ENCODE results near the gene PCMT1. TPM values are rescaled to one million over a fixed set of nuclear protein-coding genes. Genes with fewer than 3 reads are reported as not detected.

The PCMT1 gene
- total and polyA plus RNA-seq, 2 of the 13 experiments (the other 11 are each of a cell fraction or from before 2014, with no cell fraction given), result 112 to 169 TPM

DNA sequence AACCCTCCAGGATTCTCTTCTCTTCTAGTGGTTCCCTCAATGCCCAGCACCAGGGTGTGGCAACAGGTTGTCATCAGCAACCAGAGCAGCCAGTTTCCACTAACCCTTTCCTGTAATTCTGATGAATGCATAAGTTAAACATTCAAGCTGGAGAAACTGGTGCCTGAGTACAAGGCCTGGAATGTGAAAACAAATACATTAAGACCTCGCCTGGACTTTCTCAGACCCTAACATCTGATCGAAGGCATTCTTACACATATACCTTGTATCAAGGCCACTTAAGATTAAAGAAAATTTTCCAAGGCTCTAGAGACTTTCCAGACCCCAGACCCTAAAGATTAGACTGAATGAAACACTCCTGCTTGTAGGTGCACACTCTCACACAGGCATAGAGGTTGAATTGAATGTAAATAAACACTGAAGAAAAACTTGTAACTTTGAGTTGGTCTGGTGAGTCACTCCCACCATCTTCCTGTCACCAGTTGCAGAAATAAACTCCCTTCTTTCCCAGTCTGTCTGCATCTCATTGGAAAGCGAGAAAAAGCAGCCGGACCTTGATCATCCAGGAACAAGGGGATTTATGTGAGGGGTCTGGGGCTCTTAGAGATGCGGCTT is 105.6 kb downstream of the PCMT1 start:
- 34% methylated on average over 5 of the region's 5 CpGs for WGBS (ENCODE audit: low lambda C conversion rate)
- DNase-seq (ENCODE audit: low spot score) (peak; percentile 78), FAIRE-seq (no peak), ATAC-seq (peak; percentile 82)
- BruUV-seq (replicated peaks), result no TSS peak
- Histone ChIP-seq H3K27me3 (ENCODE audit: control insufficient read depth in 1 of 2, insufficient read depth in 2 of 2, low read length in 2 of 2) (no peaks in the 10 kb centered on the region), H3K79me2 (ENCODE audit: insufficient read depth, low read length) (peaks cover 21% of the 10 kb centered on the region), H3K4me1 (ENCODE audit: insufficient read depth, low read length) (peaks cover 52% of the 10 kb centered on the region), H3K4me3 (replicated peaks in 1 of 3; ENCODE audit: insufficient read depth in 1 of 3, low read depth in 2 of 3, low read length in 3 of 3) (no peak overlapping the region), H3K9me3 (ENCODE audit: low read length) (no peaks in the 10 kb centered on the region), H3K36me3 (replicated peaks in 1 of 2; ENCODE audit: control insufficient read depth in 1 of 2, insufficient read depth in 2 of 2, low read length in 2 of 2) (peaks cover 0 to 21% of the 10 kb centered on the region in 2 experiments; a peak in 2 of 5 replicates), H4K20me1 (ENCODE audit: insufficient read depth, low read length) (peaks cover 15% of the 10 kb centered on the region; the same call in 1 of the 2 replicates), H3K9ac (ENCODE audit: insufficient read depth, low read depth, low read length) (no peak overlapping the region; the same call in 1 of the 2 replicates), H3K4me2 (ENCODE audit: low read depth, low read length) (peak overlapping the region; percentile 54), H2AFZ (ENCODE audit: low read length) (no peak overlapping the region), H3K27ac (ENCODE audit: extremely low read length, insufficient read depth, low read length) (peak overlapping the region; percentile 44)
- CTCF ChIA-PET (ENCODE audit: low intra/inter-chr PET ratio, low total read pairs), result interaction anchor here (1.4 kb wide), 1 partner anchor 15 kb away, joined by 3 read pairs; no protein-coding TSS in a partner anchor
- intact Hi-C loops (cut with micrococcal nuclease; ENCODE audit: unreplicated experiment), result no loop called here
- in situ Hi-C loops (cut with HindIII; ENCODE audit: extremely low pct_ligation_motif_present, low pct_unique_long_range_greater_than_20kb), result no loop called here
- POLR2A ChIA-PET, result interaction anchor here (1.0 kb wide), 1 partner anchor 106 kb away, joined by 3 read pairs; the partner anchor contains the start of gene PCMT1
- TF ChIP-seq IRF2 (CRISPR knock-in tag; IDR thresholded peaks at IDR 0.05) (0 out of 2 replicates have a peak, but pooled peaks have one; percentile 48), ZNF101 (CRISPR knock-in tag; IDR thresholded peaks at IDR 0.05; ENCODE audit: borderline replicate concordance, low read depth) (no peak), SPEN (CRISPR knock-in tag; IDR thresholded peaks at IDR 0.05; ENCODE audit: low read depth) (no peak), ZNF652 (CRISPR knock-in tag; IDR thresholded peaks at IDR 0.05; ENCODE audit: borderline replicate concordance, low read depth) (peak; percentile 82), KLF9 (CRISPR knock-in tag; IDR thresholded peaks at IDR 0.05; ENCODE audit: low read depth) (no peak), MEF2D (CRISPR knock-in tag; IDR thresholded peaks at IDR 0.05) (peak; percentile 17; the same call in 1 of the 2 replicates), GATAD2A (CRISPR knock-in tag; IDR thresholded peaks at IDR 0.05) (peak; percentile 77), ETV5 (CRISPR knock-in tag; IDR thresholded peaks at IDR 0.05; ENCODE audit: borderline replicate concordance) (no peak), FOXA3 (CRISPR knock-in tag; IDR thresholded peaks at IDR 0.05) (peak; percentile 31; the same call in 1 of the 2 replicates), ZNF878 (CRISPR knock-in tag; IDR thresholded peaks at IDR 0.05) (no peak)
- TF ChIP-seq, protein P1, sequence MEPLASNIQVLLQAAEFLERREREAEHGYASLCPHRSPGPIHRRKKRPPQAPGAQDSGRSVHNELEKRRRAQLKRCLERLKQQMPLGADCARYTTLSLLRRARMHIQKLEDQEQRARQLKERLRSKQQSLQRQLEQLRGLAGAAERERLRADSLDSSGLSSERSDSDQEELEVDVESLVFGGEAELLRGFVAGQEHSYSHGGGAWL (CRISPR knock-in tag; IDR thresholded peaks at IDR 0.05), result no peak
- TF ChIP-seq, protein P2, sequence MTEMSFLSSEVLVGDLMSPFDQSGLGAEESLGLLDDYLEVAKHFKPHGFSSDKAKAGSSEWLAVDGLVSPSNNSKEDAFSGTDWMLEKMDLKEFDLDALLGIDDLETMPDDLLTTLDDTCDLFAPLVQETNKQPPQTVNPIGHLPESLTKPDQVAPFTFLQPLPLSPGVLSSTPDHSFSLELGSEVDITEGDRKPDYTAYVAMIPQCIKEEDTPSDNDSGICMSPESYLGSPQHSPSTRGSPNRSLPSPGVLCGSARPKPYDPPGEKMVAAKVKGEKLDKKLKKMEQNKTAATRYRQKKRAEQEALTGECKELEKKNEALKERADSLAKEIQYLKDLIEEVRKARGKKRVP (CRISPR knock-in tag; IDR thresholded peaks at IDR 0.05), result peak in 1 of 2 experiments; percentile 50; a peak in 1 of 4 replicates
- TF ChIP-seq, protein P3, sequence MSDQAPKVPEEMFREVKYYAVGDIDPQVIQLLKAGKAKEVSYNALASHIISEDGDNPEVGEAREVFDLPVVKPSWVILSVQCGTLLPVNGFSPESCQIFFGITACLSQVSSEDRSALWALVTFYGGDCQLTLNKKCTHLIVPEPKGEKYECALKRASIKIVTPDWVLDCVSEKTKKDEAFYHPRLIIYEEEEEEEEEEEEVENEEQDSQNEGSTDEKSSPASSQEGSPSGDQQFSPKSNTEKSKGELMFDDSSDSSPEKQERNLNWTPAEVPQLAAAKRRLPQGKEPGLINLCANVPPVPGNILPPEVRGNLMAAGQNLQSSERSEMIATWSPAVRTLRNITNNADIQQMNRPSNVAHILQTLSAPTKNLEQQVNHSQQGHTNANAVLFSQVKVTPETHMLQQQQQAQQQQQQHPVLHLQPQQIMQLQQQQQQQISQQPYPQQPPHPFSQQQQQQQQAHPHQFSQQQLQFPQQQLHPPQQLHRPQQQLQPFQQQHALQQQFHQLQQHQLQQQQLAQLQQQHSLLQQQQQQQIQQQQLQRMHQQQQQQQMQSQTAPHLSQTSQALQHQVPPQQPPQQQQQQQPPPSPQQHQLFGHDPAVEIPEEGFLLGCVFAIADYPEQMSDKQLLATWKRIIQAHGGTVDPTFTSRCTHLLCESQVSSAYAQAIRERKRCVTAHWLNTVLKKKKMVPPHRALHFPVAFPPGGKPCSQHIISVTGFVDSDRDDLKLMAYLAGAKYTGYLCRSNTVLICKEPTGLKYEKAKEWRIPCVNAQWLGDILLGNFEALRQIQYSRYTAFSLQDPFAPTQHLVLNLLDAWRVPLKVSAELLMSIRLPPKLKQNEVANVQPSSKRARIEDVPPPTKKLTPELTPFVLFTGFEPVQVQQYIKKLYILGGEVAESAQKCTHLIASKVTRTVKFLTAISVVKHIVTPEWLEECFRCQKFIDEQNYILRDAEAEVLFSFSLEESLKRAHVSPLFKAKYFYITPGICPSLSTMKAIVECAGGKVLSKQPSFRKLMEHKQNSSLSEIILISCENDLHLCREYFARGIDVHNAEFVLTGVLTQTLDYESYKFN (CRISPR knock-in tag; conservative IDR thresholded peaks at IDR 0.05), result peak; percentile 31; the same call in 1 of the 2 replicates
- TF ChIP-seq, protein P4, sequence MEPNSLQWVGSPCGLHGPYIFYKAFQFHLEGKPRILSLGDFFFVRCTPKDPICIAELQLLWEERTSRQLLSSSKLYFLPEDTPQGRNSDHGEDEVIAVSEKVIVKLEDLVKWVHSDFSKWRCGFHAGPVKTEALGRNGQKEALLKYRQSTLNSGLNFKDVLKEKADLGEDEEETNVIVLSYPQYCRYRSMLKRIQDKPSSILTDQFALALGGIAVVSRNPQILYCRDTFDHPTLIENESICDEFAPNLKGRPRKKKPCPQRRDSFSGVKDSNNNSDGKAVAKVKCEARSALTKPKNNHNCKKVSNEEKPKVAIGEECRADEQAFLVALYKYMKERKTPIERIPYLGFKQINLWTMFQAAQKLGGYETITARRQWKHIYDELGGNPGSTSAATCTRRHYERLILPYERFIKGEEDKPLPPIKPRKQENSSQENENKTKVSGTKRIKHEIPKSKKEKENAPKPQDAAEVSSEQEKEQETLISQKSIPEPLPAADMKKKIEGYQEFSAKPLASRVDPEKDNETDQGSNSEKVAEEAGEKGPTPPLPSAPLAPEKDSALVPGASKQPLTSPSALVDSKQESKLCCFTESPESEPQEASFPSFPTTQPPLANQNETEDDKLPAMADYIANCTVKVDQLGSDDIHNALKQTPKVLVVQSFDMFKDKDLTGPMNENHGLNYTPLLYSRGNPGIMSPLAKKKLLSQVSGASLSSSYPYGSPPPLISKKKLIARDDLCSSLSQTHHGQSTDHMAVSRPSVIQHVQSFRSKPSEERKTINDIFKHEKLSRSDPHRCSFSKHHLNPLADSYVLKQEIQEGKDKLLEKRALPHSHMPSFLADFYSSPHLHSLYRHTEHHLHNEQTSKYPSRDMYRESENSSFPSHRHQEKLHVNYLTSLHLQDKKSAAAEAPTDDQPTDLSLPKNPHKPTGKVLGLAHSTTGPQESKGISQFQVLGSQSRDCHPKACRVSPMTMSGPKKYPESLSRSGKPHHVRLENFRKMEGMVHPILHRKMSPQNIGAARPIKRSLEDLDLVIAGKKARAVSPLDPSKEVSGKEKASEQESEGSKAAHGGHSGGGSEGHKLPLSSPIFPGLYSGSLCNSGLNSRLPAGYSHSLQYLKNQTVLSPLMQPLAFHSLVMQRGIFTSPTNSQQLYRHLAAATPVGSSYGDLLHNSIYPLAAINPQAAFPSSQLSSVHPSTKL (CRISPR knock-in tag; IDR thresholded peaks at IDR 0.05), result peak; percentile 76
